HUDEP-2 (cell line): ENCODE measurements around the gene ZNF22.

Experiments
- DNase-seq, 76 experiments: peaks; one replicate each; lab custom pipeline; 2025; ENCODE audit not compliant: unreplicated experiment in 76 of 76; lab: John Stamatoyannopoulos, UW

ZNF22 gene

GRCh38 chr10:45000752-45001380, at the start of gene ZNF22:
Gene ZNF22 (plus strand): TSS chr10:45000923. CDS start chr10:45003369, 2,446 bp downstream.
- peak in 54 of 76 experiments; percentile 4 to 72 (median 46) for DNase-seq

- DNase-seq, result no peak
Measured at GRCh38 chr10:44951576-44952226, 49.0 kb upstream of the ZNF22 start.

- DNase-seq, result no peak
Measured at GRCh38 chr10:44952779-44953231, 47.9 kb upstream of the ZNF22 start.

GRCh38 chr10:44954042-44954441, 46.7 kb upstream of the ZNF22 start:
- DNase-seq, result no peak

GRCh38 chr10:44954962-44955361, 45.8 kb upstream of the ZNF22 start:
- no peak for DNase-seq

GRCh38 chr10:44955413-44956070, 45.2 kb upstream of the ZNF22 start:
- DNase-seq, result no peak

GRCh38 chr10:44956226-44956625, 44.5 kb upstream of the ZNF22 start:
- DNase-seq, result no peak

GRCh38 chr10:44956717-44957706, 43.7 kb upstream of the ZNF22 start:
- no peak for DNase-seq

- no peak for DNase-seq
Measured at GRCh38 chr10:44958196-44958897, 42.4 kb upstream of the ZNF22 start.

GRCh38 chr10:44958898-44959246, 41.9 kb upstream of the ZNF22 start:
- DNase-seq, result peak in 2 of 76 experiments; percentile 59

- DNase-seq, result peak in 75 of 76 experiments; percentile 22 to 84 (median 57)
Measured at GRCh38 chr10:44959247-44960087, 41.3 kb upstream of the ZNF22 start, which contains the start of gene RASSF4. Gene RASSF4 (plus strand): TSS chr10:44959802. CDS start chr10:44970203, 10,401 bp downstream.

GRCh38 chr10:44960088-44960460, 40.6 kb upstream of the ZNF22 start:
- DNase-seq, result no peak

- no peak for DNase-seq
Measured at GRCh38 chr10:44960482-44961229, 40.1 kb upstream of the ZNF22 start.

- DNase-seq, result no peak
Measured at GRCh38 chr10:44961230-44961571, 39.5 kb upstream of the ZNF22 start.

GRCh38 chr10:44961931-44962750, 38.6 kb upstream of the ZNF22 start:
- no peak for DNase-seq

- no peak for DNase-seq
Measured at GRCh38 chr10:44962870-44963738, 37.6 kb upstream of the ZNF22 start.
